A549 (cell line): ENCODE measurements around the gene JAML. TPM values are rescaled to one million over a fixed set of nuclear protein-coding genes. Genes with fewer than 3 reads are reported as not detected.

ENCODE experiments used
- ATAC-seq, 2 experiments: fragments of 200-7000 bp in 1 of 2; fragments of >200 bp in 1 of 2; cut with Nextera tagmentation in 1 of 2; cut with Tn5 transposase in 1 of 2; 3 replicates each; pipeline versions ENCODE4 v1.8.0 to v1.9.1; 2018 to 2020; ENCODE audit warnings: mild to moderate bottlenecking in 1 of 2, moderate library complexity in 1 of 2
- CTCF ChIA-PET: fragments of 300-600 bp; sonication (Branson Sonifier 250); formaldehyde crosslinking; extraction: SDS; loops from one replicate; lab custom pipeline; 2021; ENCODE audit warnings: antibody characterized with exemption, inconsistent platforms; lab: Yijun Ruan, JAX
- POLR2A ChIA-PET: fragments of 350-600 bp; formaldehyde crosslinking; extraction: SDS; loops from one replicate; lab custom pipeline; 2021; ENCODE audit warnings: antibody characterized with exemption, inconsistent platforms; lab: Yijun Ruan, JAX
- DNase-seq, 2 experiments: peaks; one replicate each; pipeline versions ENCODE4 v3.0.0 to v3.0.0-alpha.2; 2011 to 2016; ENCODE audit warnings: low read depth in 1 of 2, low spot score in 1 of 2
- FAIRE-seq: peaks from 2 replicates; lab custom pipeline; 2011; peaks lifted over from hg19 to GRCh38; lab: Jason Lieb, UNC
- H3K27ac ChIP-seq, 2 experiments: fragments of >200 bp; sonication (Bioruptor Twin); formaldehyde crosslinking; 3 replicates each; pipeline ENCODE4 v1.5.1; 2016 to 2017
- H3K4me1 ChIP-seq: fragments of >200 bp; sonication (Bioruptor Twin); formaldehyde crosslinking; 3 replicates; pipeline ENCODE4 v1.6.1; 2016
- H3K4me2 ChIP-seq: fragments of >200 bp; sonication (Bioruptor Twin); formaldehyde crosslinking; 3 replicates; pipeline ENCODE4 v1.6.1; 2016
- H3K4me3 ChIP-seq: fragments of >200 bp; sonication (Bioruptor Twin); formaldehyde crosslinking; 3 replicates; pipeline ENCODE4 v1.5.1; 2016
- H3K9me3 ChIP-seq: fragments of >200 bp; sonication (Bioruptor Twin); formaldehyde crosslinking; 3 replicates; pipeline ENCODE4 v1.6.1; 2016
- BCL3 ChIP-seq: fragments of >200 bp; sonication (Bioruptor Twin); formaldehyde crosslinking; IDR thresholded peaks from 3 replicates; pipeline ENCODE4 v1.6.1; 2016
- BHLHE40 ChIP-seq: IDR thresholded peaks from 2 replicates; pipeline ENCODE4 v1.6.1; 2012; ENCODE audit warnings: low read depth, low read length, inconsistent platforms
- CBX8 ChIP-seq: fragments of 200-600 bp; sonication (generic); IDR thresholded peaks from 2 replicates; pipeline ENCODE4 v1.6.1; 2016
- EP300 ChIP-seq, 2 experiments: fragments of >200 bp; sonication (Bioruptor Twin); formaldehyde crosslinking; IDR thresholded peaks; 2 replicates in 1 of 2; 3 replicates in 1 of 2; pipeline ENCODE4 v1.6.1; 2016 to 2017
- ESRRA ChIP-seq: fragments of 150-350 bp; IDR thresholded peaks from 2 replicates; pipeline ENCODE4 v1.6.1; 2014; ENCODE audit warnings: mild to moderate bottlenecking, low read length, borderline replicate concordance
- FOSB ChIP-seq: fragments of 250-450 bp; sonication (Bioruptor Pico); IDR thresholded peaks from 2 replicates; pipeline ENCODE4 v1.5.0; 2020; ENCODE audit warnings: mild to moderate bottlenecking, moderate library complexity
- FOXS1 ChIP-seq: fragments of 250-450 bp; sonication (Bioruptor Pico); IDR thresholded peaks from 2 replicates; pipeline ENCODE4 v1.5.0; 2020; ENCODE audit warnings: mild to moderate bottlenecking, moderate library complexity
- GATA3 ChIP-seq: IDR thresholded peaks from 2 replicates; pipeline ENCODE4 v1.6.1; 2012; ENCODE audit warnings: borderline replicate concordance
- HEYL ChIP-seq: fragments of 250-450 bp; sonication (Bioruptor Pico); IDR thresholded peaks from 2 replicates; pipeline ENCODE4 v1.8.0; 2021; ENCODE audit warnings: mild to moderate bottlenecking, moderate library complexity
- HOXA7 ChIP-seq: fragments of 250-450 bp; sonication (Bioruptor Pico); IDR thresholded peaks from 2 replicates; pipeline ENCODE4 v1.5.0; 2020; ENCODE audit warnings: mild to moderate bottlenecking, moderate library complexity
- HOXB5 ChIP-seq: fragments of 250-450 bp; sonication (Bioruptor Pico); IDR thresholded peaks from 2 replicates; pipeline ENCODE4 v1.5.0; 2020; ENCODE audit warnings: mild to moderate bottlenecking, moderate library complexity
- KDM5A ChIP-seq: fragments of 200-600 bp; sonication (generic); IDR thresholded peaks from 2 replicates; pipeline ENCODE4 v1.6.1; 2016; ENCODE audit warnings: antibody characterized with exemption, mild to moderate bottlenecking
- MAX ChIP-seq: IDR thresholded peaks from 2 replicates; pipeline ENCODE4 v1.6.1; 2012
- MAZ ChIP-seq: fragments of 150-350 bp; IDR thresholded peaks from 2 replicates; pipeline ENCODE4 v1.6.1; 2014; ENCODE audit warnings: antibody characterized with exemption, low read depth, low read length, borderline replicate concordance
- MYC ChIP-seq: IDR thresholded peaks from 2 replicates; pipeline ENCODE4 v1.6.1; 2012; ENCODE audit warnings: mild to moderate bottlenecking, inconsistent platforms, low read length, improper control_type of control experiment, borderline replicate concordance
- POLR2AphosphoS2 ChIP-seq: conservative IDR thresholded peaks from 2 replicates; pipeline ENCODE4 v1.6.1; 2012; ENCODE audit warnings: low read length, improper control_type of control experiment, inconsistent platforms
- REST ChIP-seq: fragments of 200-600 bp; sonication (generic); IDR thresholded peaks from 2 replicates; pipeline ENCODE4 v1.6.1; 2016; ENCODE audit warnings: antibody characterized with exemption, mild to moderate bottlenecking, moderate library complexity
- RFX5 ChIP-seq: fragments of 450-650 bp; IDR thresholded peaks from 2 replicates; pipeline ENCODE4 v1.7.1; 2014; ENCODE audit warnings: antibody characterized with exemption, mild to moderate bottlenecking, moderate library complexity
- RNF2 ChIP-seq: fragments of 200-600 bp; sonication (generic); IDR thresholded peaks from 2 replicates; pipeline ENCODE4 v1.6.1; 2016; ENCODE audit warnings: low read depth, mild to moderate bottlenecking, antibody characterized with exemption, moderate library complexity, borderline replicate concordance
- SMC3 ChIP-seq: fragments of >200 bp; sonication (Bioruptor Twin); formaldehyde crosslinking; IDR thresholded peaks from 3 replicates; pipeline ENCODE4 v1.6.1; 2018; ENCODE audit warnings: inconsistent platforms
- TFCP2L1 ChIP-seq: fragments of 250-450 bp; sonication (Bioruptor Pico); IDR thresholded peaks from 2 replicates; pipeline ENCODE4 v1.5.0; 2021; ENCODE audit warnings: mild to moderate bottlenecking
- ZFP36 ChIP-seq: fragments of 450-650 bp; IDR thresholded peaks from 2 replicates; pipeline ENCODE4 v1.6.1; 2014; ENCODE audit warnings: borderline replicate concordance; ENCODE audit not compliant: partially characterized antibody
- ZSCAN20 ChIP-seq: fragments of 250-450 bp; sonication (Bioruptor Pico); IDR thresholded peaks from 2 replicates; pipeline ENCODE4 v1.8.0; 2022; ENCODE audit warnings: mild to moderate bottlenecking, moderate library complexity
- WGBS: methylation state at CpG from one replicate; pipeline ENCODE4 v1.1.6; 2017; ENCODE audit errors: missing lambda C conversion rate; 5-methylcytosine and 5-hydroxymethylcytosine counted together
- polyA plus RNA-seq, 4 experiments: library from polyadenylated mRNA; depleted of rRNA in 3 of 4; stranded (reverse); fragments of >200 nt; fragmentation: RNase III in 1 of 4; extraction: RNeasy Plus Mini Kit Qiagen cat#74134 plus additional on column Dnase treatment in 1 of 4; gene quantifications; 2 replicates in 3 of 4; 3 replicates in 1 of 4; pipeline ENCODE4 v1.2.3, GENCODE V29; 2011 to 2017
- TF ChIP-seq, protein P1 (sequence below): fragments of >200 bp; sonication (Bioruptor Twin); formaldehyde crosslinking; IDR thresholded peaks from 2 replicates; pipeline ENCODE4 v1.6.1; 2016
- TF ChIP-seq, protein P2 (sequence below): IDR thresholded peaks from 2 replicates; pipeline ENCODE4 v1.6.1; 2012
- TF ChIP-seq, protein P3 (sequence below): fragments of 450-650 bp; IDR thresholded peaks from 2 replicates; pipeline ENCODE4 v1.6.1; 2014; ENCODE audit warnings: antibody characterized with exemption

The JAML gene
- polyA plus RNA-seq, 2 of the 4 experiments (the other 2 are of a cell fraction): not detected

DNA sequence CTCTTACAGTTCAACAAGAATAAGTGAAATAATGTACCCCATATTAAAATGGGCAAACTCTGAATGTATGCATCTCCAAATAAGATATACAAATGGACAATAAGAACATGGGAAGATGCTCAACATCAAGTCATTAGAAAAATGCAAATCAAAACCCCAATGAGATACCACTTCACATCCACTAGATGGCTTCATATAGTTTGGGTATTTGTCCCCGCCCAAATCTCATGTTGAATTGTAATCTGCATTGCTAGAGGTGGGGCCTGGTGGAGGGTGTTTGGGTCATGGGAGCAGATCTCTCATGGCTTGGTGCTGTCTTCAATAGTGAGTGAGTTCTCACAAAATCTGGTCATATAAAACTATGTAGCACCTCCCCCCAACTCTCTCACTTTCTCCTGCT lies 33.6 kb upstream of the JAML start:
- POLR2A ChIA-PET: no interaction called here
- DNase-seq (no peak), FAIRE-seq (no peak), ATAC-seq (no peak)
- Histone ChIP-seq H3K9me3 (no peaks in the 10 kb centered on the region), H3K4me3 (no peak overlapping the region), H3K4me2 (no peak overlapping the region), H3K27ac (no peak overlapping the region), H3K4me1 (no peaks in the 10 kb centered on the region)
- no peak for TF ChIP-seq MAZ
- no peak for TF ChIP-seq RFX5
- TF ChIP-seq KDM5A: no peak
- TF ChIP-seq ZFP36: no peak
- TF ChIP-seq, protein P1, sequence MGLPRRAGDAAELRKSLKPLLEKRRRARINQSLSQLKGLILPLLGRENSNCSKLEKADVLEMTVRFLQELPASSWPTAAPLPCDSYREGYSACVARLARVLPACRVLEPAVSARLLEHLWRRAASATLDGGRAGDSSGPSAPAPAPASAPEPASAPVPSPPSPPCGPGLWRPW: no peak
- TF ChIP-seq REST: no peak
- no peak for TF ChIP-seq FOSB (CRISPR knock-in tag)
- TF ChIP-seq CBX8: no peak
- TF ChIP-seq HOXB5 (CRISPR knock-in tag): no peak
- no peak for TF ChIP-seq FOXS1 (CRISPR knock-in tag)
- TF ChIP-seq, protein P2, sequence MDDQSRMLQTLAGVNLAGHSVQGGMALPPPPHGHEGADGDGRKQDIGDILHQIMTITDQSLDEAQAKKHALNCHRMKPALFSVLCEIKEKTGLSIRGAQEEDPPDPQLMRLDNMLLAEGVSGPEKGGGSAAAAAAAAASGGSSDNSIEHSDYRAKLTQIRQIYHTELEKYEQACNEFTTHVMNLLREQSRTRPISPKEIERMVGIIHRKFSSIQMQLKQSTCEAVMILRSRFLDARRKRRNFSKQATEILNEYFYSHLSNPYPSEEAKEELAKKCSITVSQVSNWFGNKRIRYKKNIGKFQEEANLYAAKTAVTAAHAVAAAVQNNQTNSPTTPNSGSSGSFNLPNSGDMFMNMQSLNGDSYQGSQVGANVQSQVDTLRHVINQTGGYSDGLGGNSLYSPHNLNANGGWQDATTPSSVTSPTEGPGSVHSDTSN: no peak
- TF ChIP-seq BCL3: no peak
- no peak for TF ChIP-seq ZSCAN20
- TF ChIP-seq ESRRA: no peak
- TF ChIP-seq GATA3: no peak
- TF ChIP-seq, protein P3, sequence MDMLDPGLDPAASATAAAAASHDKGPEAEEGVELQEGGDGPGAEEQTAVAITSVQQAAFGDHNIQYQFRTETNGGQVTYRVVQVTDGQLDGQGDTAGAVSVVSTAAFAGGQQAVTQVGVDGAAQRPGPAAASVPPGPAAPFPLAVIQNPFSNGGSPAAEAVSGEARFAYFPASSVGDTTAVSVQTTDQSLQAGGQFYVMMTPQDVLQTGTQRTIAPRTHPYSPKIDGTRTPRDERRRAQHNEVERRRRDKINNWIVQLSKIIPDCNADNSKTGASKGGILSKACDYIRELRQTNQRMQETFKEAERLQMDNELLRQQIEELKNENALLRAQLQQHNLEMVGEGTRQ: no peak
- TF ChIP-seq BHLHE40: no peak
- CTCF ChIA-PET: no interaction called here
- 0% methylated on average over 1 of the region's 1 CpG for WGBS

DNA sequence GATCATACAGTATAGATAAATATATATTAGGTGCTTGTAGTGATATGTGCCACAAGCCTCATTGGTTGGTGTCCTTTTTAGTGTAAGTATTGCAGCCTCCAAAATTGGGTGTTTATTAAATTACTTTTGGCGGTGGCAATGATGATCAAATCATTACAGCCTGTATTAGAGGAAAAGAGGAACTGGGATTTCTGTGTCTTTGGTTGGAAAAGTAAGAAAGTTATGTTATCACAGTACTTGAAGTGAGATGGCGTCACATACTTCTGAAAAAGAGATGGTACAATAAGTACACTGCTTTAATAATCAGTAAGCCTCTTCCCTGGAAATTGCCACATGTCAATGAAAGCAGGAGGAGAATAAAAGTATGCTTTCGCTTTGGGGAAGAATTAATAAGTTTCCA lies 27.9 kb upstream of the JAML start:
- no peaks in the 10 kb centered on the region for H3K4me1 ChIP-seq
- peak overlapping the region; percentile 90 for H3K4me3 ChIP-seq
- H3K27ac ChIP-seq: no peak overlapping the region
- FAIRE-seq (no peak), ATAC-seq (no peak), DNase-seq (no peak)
- ChIA-PET POLR2A (no interaction called here), CTCF (interaction anchor here (1.1 kb wide), 2 partner anchors 10 to 12 kb away, joined by 4 read pairs; partner anchors contain the start of gene MPZL2)
- WGBS: 76% methylated on average over 3 of the region's 3 CpGs
- H3K4me2 ChIP-seq: peak overlapping the region; percentile 84
- H3K9me3 ChIP-seq: peaks cover 20% of the 10 kb centered on the region
- TF ChIP-seq RFX5 (no peak), GATA3 (no peak), EP300 (IDR thresholded peaks at IDR 0.05) (no peak), MYC (no peak), MAZ (no peak), ESRRA (no peak), RNF2 (no peak), TFCP2L1 (CRISPR knock-in tag) (no peak), MAX (no peak), SMC3 (no peak), POLR2AphosphoS2 (no peak), HEYL (CRISPR knock-in tag) (no peak), HOXA7 (CRISPR knock-in tag) (no peak), ZFP36 (no peak)
